GM19043 (cell line): ENCODE results near the gene MIEF1.

Experiments used
- ATAC-seq: cut with Tn5 transposase; IDR thresholded peaks from one replicate; pipeline ENCODE4 v1.9.1; 2021; ENCODE audit warnings: low read depth; ENCODE audit not compliant: unreplicated experiment

The MIEF1 gene

DNA sequence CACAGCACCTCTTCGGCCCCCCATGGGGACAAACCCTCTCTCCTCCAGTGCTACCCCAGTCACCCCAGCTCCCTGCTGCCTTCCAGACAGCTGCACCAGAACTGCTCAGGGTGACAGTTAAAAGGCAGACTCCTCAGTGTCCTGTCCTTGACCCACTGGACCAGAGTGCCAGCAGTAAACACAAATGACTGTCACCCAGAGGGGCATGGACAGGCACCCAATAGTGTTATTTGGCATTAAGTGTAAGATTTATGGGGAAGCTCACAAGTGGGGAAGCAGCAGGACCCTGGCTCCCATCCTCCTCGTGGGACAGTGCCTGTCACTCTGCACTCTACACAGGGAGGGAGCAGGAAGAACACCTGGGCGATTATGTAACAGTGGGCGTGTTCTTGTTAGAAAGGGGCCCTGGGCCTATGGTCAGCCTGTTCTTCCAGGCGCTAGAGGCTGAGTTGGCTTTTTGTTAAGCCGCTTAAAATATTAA is 25.4 kb downstream of the MIEF1 start:
- ATAC-seq: no peak

DNA sequence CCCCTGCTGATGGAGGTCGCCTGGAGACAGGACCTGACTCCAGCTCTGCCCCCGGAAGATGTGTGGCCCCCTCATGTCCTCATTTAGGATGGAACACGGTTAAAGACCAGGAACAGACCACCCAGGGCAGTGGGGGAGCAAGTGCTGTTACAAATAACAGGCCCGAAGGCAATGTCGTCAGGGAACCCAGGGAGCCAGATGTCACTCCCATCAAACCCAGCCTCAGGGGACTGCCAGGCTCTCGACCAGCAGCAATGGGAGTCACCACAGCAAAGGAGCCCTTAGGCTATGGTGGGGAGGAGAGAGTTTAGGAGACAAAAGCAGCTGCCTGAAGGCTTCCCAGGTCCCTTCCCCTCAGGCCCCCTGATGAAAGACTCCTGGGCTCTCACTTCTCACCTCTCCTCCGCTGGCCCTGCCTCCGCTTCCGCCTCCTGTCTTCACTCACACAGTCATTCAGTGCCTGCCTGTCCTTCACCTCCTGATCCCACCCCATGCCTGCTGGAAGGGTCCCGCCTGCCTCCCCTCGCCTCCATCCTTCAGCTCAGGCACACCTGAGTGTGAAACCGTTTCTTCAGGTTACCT is 26.1 kb downstream of the MIEF1 start:
- ATAC-seq: no peak

DNA sequence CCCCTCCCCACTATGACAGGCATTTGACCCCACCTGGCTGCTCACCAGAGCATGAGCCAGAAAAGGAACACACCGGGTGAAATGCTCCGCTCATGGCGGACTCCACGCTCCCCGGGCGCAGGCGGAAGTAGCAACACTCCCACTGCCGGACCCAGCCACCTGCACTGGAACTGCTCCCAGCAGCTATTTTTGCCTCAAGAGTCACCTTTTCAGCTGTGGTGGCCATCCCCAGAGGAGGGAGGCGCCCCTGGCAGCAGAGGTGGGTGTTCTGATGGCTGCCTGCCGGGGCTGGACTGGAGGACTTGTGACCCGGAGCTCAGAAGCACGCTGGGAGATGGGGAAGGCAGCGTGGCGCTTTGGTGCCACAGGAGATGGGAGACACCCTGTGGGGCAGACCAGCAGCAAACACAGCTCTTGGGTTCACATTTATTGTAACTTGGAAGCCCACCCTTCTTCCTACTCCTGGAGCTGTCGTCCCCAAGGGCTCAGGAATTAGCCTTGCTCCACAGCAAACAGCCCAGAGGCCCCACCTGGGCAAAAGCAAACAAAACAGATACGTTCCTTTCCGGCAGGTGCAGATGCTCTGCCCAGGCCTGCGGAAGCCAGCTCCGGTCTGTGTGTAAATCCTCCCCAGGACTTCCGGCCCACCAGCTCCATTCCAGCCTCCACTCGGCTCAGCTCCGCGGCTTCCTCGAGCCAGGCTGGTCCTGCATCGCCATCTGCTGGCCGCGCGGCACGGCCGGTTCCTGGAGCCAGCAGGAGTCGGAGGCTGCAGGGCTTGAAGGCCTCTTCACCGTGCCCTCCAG is 26.8 kb downstream of the MIEF1 start:
- ATAC-seq: no peak

DNA sequence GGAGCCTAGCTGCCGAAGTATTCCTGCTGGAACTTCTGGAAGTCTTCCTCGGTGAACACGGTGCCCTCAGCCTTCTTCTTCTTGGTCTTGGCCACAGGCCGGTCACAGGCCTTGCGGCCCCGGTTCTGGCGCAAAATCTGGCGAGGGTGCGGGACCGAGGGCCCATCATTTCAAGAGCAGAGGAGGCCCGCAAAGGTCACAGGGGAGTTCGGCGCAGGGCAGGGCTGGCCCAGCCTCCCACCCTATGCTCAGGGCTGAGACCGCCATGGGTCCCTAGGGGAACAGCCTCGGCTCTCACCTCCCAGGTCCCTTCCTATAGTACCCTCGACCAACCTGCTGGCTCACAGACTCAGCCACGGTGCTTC is 27.4 kb downstream of the MIEF1 start:
- ATAC-seq: no peak

DNA sequence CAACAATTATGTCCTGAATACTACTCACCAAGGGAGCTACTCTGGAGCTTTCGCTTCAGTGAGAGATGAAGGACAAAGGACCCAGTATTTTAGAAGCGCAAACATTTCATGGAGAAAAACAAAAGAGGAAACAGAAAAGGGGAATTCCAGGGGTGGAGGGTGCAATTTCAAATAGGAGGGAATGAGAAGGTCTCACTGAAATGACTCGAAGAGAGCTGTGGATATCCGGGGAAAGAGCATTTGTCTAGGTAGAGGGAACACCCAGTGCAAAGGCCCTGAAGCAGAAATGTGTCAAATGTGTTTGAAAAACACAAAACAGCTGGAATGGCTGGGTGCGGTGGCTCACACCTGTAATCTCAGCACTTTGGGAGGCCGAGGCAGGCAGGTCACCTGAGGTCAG is 28.0 kb downstream of the MIEF1 start:
- ATAC-seq: no peak

DNA sequence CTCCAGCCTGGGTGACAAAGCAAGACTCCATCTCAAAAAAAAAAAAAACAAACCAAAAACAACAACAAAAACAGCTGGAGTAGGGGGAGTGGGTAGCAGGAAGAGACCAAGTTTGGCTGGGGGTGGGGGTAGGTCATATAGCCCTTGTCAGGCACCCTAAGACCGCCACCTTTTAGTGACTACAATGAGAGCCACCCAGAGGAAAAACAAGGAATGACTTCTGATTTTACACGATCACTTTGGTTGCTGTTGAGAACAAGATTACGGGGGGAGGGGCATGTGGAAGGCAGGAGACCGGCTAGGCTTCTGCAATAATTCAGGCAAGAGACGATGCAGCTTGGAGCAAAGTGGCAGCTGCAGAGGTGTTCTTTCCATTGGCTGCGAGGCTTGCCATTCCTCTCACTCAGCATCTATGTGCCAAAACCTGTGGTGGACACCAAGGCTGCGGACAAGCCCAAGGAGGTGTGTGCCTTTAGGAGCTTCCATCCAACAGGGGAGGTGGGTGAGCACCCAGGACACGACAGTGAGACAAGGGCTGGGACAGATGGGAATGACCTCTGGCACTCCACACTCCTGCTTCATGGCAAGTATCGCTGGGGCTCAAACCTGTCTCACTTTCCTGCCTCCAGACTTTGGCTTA is 28.7 kb downstream of the MIEF1 start:
- ATAC-seq: no peak

DNA sequence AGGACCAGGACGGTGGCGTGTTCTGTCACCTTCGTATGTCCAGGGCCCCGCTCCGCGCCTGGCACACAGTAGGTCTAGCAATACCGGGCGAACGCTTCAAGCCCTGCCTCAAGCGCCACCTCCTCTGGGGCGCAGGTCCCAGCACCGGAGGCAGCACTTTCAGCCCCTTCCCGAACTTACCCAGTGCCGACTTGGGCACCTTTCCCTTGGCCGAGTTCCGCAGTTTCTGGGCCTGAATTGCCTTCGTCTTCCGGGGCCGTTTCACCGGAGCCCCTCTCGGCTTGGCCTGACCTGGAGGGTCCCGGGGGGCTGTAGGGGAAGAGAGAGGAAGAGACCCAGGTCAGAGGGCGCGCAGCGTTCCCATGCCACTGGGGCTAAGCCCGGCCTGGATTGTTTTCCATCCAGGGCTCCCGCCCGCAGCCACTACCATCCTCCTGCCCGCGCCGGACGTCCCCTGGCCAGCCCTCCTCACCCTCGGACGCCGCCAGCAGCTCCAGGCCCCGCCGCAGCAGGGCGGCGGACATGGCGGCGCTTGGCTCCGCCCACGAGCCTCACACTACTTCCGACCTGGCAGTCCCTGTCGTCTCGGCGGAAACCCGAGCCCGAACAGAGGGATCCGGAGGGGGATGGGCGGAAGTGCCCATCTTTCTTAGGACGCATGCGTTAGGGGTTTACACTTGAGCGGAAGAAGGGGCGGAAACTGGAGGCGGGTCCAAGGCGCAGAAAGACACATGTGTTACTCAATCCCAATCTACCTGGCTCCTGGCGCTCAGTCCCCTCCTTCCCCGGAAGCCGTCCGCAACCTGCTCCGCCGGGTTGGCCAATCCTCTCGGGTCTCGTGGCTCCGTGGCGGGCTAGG is 30.4 kb downstream of the MIEF1 start, which contains the start of gene RPS19BP1:
RPS19BP1 (minus strand) TSS at position 534 of the 859 bp plus-strand sequence; CDS start at position 524, 10 bp downstream.
- peak; percentile 74 for ATAC-seq

DNA sequence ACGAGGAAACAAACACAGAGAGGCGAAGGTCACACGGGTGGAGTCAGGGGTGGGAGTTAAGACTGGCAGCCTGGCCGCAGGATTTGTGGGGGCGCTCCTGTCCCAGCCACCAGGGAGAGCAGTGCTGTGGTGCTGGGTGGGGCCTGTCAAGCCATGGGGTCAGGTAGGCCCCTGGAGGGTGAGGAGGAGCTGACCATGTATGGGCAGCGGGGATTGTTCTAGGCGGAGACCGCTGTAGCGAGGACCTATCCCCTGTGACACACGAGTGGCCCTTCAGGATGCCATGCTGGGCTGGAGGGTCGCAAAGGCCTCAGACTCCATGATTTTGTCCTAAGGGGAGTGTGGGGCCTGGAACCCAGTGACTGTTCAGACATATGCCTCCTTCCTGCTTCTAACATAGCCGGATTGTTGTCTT is 32.0 kb downstream of the MIEF1 start:
- ATAC-seq: no peak

DNA sequence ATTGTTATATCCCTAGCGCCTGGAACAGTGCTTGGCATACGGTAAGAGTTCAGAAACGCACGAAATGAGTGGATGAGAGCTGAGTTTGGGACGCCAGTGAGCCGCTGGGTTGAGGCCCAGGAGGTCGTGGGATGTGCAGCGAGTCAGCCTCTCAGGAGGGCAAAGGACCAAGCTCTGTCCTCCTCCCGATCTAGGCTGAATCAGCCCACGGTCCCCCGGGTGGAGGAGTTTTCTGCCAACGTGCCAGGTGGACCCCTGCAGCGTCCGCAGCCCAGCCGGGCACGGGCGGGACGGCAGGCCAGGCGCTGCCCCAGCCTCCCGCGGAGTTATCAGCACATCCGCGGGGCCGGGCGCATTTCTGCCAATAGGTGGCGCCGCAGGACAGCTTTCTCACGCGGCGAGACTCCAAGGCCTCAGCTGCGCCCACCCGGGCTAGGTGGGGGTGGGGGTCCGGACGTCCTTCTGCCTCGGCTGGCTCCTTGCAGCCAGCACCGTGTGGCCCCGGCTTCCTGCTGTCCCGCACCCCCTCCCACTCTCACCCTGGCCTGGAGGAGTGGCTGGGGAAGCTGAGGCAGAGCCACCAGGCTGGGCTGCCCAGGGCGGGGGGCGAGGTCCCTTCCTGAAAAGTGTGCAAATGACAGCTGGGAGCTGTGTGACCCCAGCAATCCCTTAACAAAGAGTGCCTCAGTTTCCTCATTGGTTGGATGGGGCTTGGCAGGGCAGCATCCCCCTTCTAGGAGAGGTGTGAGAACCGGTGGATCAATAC is 32.7 kb downstream of the MIEF1 start:
- ATAC-seq: no peak

DNA sequence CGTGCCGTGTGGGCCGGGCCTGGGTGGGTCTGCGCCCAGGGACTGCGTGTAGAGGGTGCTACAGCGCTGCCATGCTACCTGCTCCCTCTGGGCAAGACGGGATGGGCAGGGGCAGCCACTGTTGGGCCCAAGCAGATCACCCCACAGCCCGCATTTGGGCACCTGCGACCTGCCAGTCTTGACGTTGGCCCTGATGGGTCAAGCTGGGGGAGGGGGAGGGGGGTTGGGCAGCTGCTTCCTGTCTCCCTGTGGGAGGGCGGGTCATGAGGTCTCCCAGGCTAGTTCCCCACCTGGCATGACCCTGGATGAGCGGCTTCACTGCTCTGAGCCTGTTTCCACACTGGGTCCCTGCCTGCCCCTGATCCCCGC is 33.3 kb downstream of the MIEF1 start:
- no peak for ATAC-seq

DNA sequence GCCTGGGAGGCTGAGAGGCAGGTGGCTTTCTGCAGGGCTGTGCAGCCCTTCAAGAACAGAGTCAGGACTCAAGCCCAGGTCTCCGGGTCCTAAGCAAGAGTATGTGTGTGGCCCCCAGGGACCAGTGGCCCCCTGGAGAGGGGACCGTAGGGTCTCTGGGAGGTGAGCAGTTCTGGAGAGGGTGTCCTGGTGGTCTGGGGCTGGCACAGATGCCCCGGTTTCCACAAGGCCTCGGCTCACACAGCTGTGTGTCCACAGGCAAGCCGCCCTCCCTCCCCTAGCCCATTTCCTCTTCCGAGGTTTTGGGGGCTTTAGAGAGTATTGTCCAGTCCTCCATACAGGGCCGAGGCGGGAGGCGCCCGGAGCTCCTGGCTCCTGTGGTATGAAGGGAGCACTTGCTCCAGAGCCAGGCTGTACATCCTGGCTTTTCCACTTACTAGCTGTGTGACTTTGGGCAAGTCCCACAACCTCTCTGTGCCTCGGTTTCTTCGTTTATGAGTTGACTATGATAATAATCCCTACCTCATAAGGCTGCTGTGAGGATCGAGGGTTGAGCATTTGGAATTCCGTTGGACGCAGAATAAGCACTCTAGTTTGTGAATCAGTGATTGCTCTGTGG is 33.9 kb downstream of the MIEF1 start:
- ATAC-seq: no peak

DNA sequence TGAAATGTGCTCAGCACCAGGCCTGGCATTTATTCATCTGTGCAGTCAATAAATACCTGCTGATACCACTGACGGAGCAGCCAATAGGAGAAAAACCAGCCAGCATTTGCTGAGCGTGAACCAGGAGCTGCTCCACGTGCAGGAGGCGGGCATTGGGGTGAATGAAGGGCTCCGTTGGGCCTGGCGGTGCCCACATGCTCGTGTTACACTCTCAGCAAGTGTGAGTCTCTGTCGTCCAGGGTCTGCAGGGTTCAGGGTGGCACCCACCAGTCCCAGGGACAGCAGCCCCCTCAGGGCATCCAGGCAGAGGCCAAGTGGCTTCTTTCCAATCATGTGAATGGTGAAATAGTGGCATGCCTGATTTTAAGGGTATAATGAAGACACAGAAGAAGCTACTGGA is 34.6 kb downstream of the MIEF1 start:
- ATAC-seq: no peak

DNA sequence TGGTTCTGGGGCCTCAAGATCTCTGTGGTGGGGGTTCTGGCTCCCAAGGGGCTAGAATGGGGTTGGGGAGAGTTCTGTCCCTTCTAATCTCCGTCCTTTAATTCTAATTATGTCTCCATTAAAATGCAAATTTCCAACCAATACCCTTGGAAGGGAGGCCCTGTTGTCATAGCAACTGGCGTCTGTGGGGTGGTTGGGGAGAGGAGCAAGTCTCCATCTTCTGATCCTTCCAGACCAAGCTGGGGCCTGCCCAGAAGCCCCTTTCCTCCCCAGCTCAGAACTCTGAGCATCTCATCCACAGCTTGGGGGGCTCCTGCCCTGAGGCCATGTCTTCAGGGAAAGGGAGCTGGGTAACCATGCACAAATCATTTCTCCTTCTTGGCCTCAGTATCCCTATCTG is 35.9 kb downstream of the MIEF1 start:
- no peak for ATAC-seq

DNA sequence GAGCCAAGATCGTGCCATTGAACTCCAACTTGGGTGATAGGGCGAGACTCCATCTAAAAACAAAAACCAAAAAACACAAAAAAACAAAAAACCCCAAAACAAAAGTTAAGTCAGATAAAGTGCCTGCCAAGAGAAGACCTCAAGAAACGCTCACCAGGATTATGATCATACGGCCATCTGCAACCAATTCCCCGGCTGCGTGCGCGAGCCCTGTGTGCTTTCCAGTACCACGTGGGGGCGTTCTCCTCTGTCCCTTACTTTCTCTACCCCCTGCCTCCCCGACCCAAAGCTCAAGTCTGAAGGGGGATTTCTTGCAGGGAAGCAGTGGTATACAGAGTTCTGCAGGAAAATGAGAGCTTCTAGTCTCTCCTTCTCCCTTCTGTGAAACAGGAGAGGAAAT is 41.0 kb downstream of the MIEF1 start:
- ATAC-seq: no peak

DNA sequence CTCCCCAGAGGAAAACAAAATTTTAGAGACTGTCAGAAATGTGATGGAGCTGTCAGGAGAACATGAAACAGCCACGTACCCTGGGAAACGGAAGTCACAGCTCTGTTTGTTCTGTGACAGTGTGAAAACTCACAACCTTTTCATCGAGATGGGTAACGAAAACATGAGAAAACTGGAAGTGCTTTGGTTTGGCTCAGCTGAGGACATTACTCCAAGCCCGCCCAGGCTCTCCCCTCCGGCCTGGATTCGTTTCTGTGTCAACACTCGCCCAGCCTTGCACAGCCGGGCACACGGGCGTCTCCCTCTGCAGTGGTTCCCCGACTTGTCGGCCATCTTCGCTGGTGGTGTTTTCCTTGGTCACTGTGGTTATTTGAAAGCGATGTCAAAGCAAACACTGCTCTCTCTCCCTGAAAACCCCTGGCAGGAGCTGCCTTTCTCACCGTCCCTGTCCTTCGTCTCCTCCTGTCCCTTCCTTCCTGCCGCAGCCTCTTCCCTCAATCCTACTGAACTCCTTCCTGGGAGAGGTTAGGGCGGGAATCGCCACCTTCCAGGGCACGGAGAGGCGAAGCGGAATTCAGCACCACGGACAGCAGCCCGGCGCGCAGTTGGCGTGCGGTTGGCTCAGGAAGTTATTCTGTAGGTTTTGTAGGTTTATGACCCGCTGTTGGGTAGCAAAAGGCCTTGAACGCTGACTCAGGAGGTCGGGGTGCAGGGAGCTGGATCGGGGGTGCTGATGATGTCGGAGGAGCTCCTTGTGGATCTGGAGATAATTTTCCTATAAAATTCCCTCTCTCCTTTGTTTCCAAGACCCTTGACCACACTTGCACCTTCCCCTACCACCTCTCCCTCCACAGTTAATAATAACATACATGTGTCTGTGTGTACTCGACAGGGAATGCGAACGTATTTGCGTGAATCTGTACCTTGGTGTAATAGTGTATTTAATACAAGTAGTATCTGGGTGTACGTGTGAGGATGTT is 43.6 kb downstream of the MIEF1 start:
- ATAC-seq: no peak

DNA sequence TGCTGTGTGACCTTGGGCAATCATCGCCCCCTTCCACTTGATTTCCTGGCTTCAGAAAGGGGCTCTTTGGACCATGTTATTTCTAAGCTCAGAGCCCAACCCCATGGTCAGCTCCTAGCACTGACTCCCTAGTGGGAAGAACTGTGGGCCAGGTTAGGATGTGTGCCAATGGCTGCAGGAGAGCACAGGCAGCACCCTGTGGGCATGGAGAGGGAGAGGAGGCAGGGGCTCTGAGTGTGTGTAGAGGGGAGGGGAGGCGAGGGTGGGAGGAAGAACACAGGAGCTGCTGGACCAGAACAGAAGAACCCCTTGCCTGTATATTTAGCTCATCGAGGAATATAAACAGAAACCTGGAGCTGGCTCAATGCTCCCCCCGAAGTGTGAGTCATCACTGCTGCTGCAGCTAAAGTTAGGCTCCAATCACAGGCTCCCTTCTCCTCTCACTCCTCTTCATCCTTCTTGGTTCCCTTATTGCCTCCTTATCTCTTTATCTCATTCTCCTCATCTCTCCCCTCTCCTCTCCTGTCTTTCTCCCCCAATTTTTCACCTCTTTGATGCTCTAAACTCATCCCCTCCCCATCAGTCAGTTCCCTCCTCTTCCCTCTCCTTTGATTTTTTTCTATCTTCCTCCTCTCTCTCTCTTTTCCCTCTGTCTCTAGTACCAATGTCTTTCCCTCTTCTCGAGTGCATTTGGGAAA is 44.9 kb downstream of the MIEF1 start:
- no peak for ATAC-seq

DNA sequence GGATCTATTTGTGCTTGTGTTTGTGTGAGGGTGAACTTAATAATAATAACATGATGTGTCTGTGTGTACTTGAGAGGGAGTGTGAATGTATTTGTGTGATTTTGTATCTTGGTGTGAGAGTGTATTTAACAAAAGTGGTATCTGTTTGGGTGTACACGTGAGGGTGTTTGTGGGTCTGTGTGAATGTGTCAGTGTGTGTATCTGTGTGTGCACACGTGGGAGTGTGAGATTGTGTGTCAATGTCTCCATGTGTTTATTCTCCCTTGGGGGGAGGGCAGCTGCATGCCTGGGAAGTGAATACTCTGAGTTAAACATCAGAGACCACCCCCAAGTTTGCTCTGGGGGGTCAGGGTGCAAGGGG is 45.5 kb downstream of the MIEF1 start:
- ATAC-seq: no peak

DNA sequence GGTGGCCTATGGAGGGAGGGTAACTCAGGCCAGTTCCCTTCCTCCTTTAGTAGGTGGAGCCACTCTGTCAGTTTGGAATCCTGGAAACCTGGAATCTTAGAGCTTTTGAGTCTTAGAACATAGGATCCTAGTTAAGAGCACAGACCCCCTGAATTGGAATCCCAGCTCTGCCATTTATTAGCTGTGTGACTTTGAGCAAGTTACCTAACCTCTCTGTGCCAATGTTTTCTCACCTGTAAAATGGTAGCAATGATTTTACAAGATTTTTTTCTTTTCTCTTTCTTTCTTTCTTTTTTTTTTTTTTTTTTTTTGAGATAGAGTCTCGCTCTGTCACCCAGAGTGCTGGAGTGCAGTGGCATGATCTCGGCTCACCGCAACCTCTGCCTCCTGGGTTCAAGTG is 51.3 kb downstream of the MIEF1 start:
- no peak for ATAC-seq
